H1 (cell line): ENCODE results near the gene PARD3. TPM values are rescaled to one million over a fixed set of nuclear protein-coding genes. Genes with fewer than 3 reads are reported as not detected.

Experiments
- CEBPB ChIP-seq: IDR thresholded peaks from 2 replicates; pipeline ENCODE4 v1.6.1; 2012; ENCODE audit warnings: low read depth, low read length
- CHD7 ChIP-seq: fragments of 300-600 bp; sonication (generic); IDR thresholded peaks from 2 replicates; pipeline ENCODE4 v1.7.1; 2012; ENCODE audit warnings: low read length, moderate library complexity, mild to moderate bottlenecking, inconsistent platforms; ENCODE audit not compliant: insufficient replicate concordance
- polyA plus RNA-seq, 7 experiments: library from polyadenylated mRNA; depleted of rRNA in 3 of 7; stranded (reverse) in 5 of 7; unstranded in 2 of 7; fragments of >200 nt in 5 of 7; fragments of 200-250 nt in 2 of 7; gene quantifications; 1 replicate in 5 of 7; 2 replicates in 1 of 7; 4 replicates in 1 of 7; pipeline versions ENCODE4 v1.2.1 to v1.2.3, GENCODE V29; 2011 to 2013; ENCODE audit warnings: missing spikeins in 2 of 7, mixed read lengths in 2 of 7
- total RNA-seq: library from RNA; stranded (reverse); fragmentation: NEBNext Ultra II Directional; extraction: Animal tissue kit (Norgen Biotek cat#: 25700); gene quantifications from 2 replicates; pipeline ENCODE4 v1.2.1, GENCODE V29; 2021

Gene PARD3
- total and polyA plus RNA-seq, 2 of the 8 experiments (the other 6 are each of a cell fraction or from before 2014, with no cell fraction given) = 19.7 to 49.1 TPM

GRCh38 chr10:34475786-34476185 lies 339.3 kb downstream of the PARD3 start (continued):
- TF ChIP-seq CHD7 (no peak), CEBPB (no peak)
